Vagina (tissue), 2 donors: ENCODE measurements around the gene RCAN1. TPM values are rescaled to one million over a fixed set of nuclear protein-coding genes. Genes with fewer than 3 reads are reported as not detected.

Source experiments
- DNase-seq, 2 donors: peaks; one replicate each; pipeline ENCODE4 v3.0.0-alpha.2; 2017; ENCODE audit errors: extremely low spot score in 2 of 2
- H3K27ac ChIP-seq: fragments of 200-600 bp; sonication (generic); one replicate; pipeline ENCODE4 v1.5.1; 2019
- H3K27me3 ChIP-seq: fragments of 200-600 bp; sonication (generic); one replicate; pipeline ENCODE4 v1.5.1; 2019
- H3K36me3 ChIP-seq, 2 donors: fragments of 200-600 bp; sonication (generic); one replicate each; pipeline ENCODE4 v1.5.1; 2017 to 2019
- H3K4me1 ChIP-seq: fragments of 200-600 bp; sonication (generic); one replicate; pipeline ENCODE4 v1.5.1; 2019
- H3K4me3 ChIP-seq, 2 donors: fragments of 200-600 bp; sonication (generic); 1 replicate in 1 of 2; 2 replicates in 1 of 2; pipeline ENCODE4 v1.5.1; 2016 to 2019
- H3K9me3 ChIP-seq: fragments of 200-600 bp; sonication (generic); one replicate; pipeline ENCODE4 v1.5.1; 2019
- CTCF ChIP-seq, 3 experiments: fragments of 450-650 bp in 2 of 3; fragments of 200-600 bp in 1 of 3; sonication (generic) in 1 of 3; IDR thresholded peaks; one replicate each; pipeline ENCODE4 v1.5.1; 2017 to 2019; ENCODE audit warnings: antibody characterized with exemption in 3 of 3, mild to moderate bottlenecking in 2 of 3, moderate library complexity in 2 of 3
- POLR2A ChIP-seq, 2 donors: fragments of 450-650 bp; IDR thresholded peaks; one replicate each; pipeline ENCODE4 v1.6.1; 2017; ENCODE audit warnings: antibody characterized with exemption in 2 of 2, mild to moderate bottlenecking in 2 of 2, moderate library complexity in 2 of 2
- POLR2AphosphoS5 ChIP-seq, 2 donors: sonication (generic); formaldehyde crosslinking; IDR thresholded peaks; one replicate each; pipeline ENCODE4 v1.9.0; 2017; ENCODE audit warnings: antibody characterized with exemption in 2 of 2, mild to moderate bottlenecking in 2 of 2, low read depth in 1 of 2; ENCODE audit not compliant: insufficient read depth in 1 of 2
- intact Hi-C: fragments of 100-400 bp; cut with DNase I; formaldehyde crosslinking; loops from one replicate; pipeline ENCODE4 v1.15.1; 2023
- total RNA-seq: library from RNA; depleted of rRNA; stranded (reverse); fragments of >200 nt; gene quantifications from one replicate; pipeline ENCODE4 v1.2.3, GENCODE V29; 2016

RCAN1 gene
- total RNA-seq, 1 donor from 2014 or later = 29.2 TPM

GRCh38 chr21:34593954-34594531, 20.9 kb downstream of the RCAN1 start:
- intact Hi-C loops = no loop called here
- no peaks in the 10 kb centered on the region for H3K36me3 ChIP-seq
- TF ChIP-seq POLR2AphosphoS5 (IDR thresholded peaks at IDR 0.05; ENCODE audit: insufficient read depth in 1 of 2, low read depth in 1 of 2) (peak in 1 of 2 donors; percentile 26), POLR2A (IDR thresholded peaks at IDR 0.05) (no peak), CTCF (IDR thresholded peaks at IDR 0.05) (no peak)
- no peak for DNase-seq
- peaks cover 19% of the 10 kb centered on the region for H3K4me1 ChIP-seq
- H3K27me3 ChIP-seq = no peaks in the 10 kb centered on the region
- H3K4me3 ChIP-seq = no peak overlapping the region
- H3K9me3 ChIP-seq = no peaks in the 10 kb centered on the region
- H3K27ac ChIP-seq = peak overlapping the region; percentile 16

GRCh38 chr21:34593423-34593822, 21.5 kb downstream of the RCAN1 start:
- TF ChIP-seq POLR2A (IDR thresholded peaks at IDR 0.05) = no peak
- no peak for TF ChIP-seq CTCF (IDR thresholded peaks at IDR 0.05)
- no peak for TF ChIP-seq POLR2AphosphoS5 (IDR thresholded peaks at IDR 0.05; ENCODE audit: insufficient read depth in 1 of 2, low read depth in 1 of 2)
- Histone ChIP-seq H3K4me3 (no peak overlapping the region), H3K27ac (peak overlapping the region; percentile 16), H3K27me3 (no peaks in the 10 kb centered on the region), H3K36me3 (no peaks in the 10 kb centered on the region), H3K4me1 (peaks cover 19% of the 10 kb centered on the region), H3K9me3 (no peaks in the 10 kb centered on the region)
- DNase-seq = peak in 1 of 2 donors; percentile 76
- intact Hi-C loops = no loop called here

GRCh38 chr21:34592120-34592955, 22.6 kb downstream of the RCAN1 start:
- Histone ChIP-seq H3K9me3 (no peaks in the 10 kb centered on the region), H3K27me3 (no peaks in the 10 kb centered on the region), H3K27ac (peak overlapping the region; percentile 44), H3K4me1 (peaks cover 19% of the 10 kb centered on the region), H3K4me3 (no peak overlapping the region), H3K36me3 (no peaks in the 10 kb centered on the region)
- no peak for DNase-seq
- intact Hi-C loops = no loop called here
- TF ChIP-seq POLR2AphosphoS5 (IDR thresholded peaks at IDR 0.05; ENCODE audit: insufficient read depth in 1 of 2, low read depth in 1 of 2) (no peak), CTCF (IDR thresholded peaks at IDR 0.05) (no peak), POLR2A (IDR thresholded peaks at IDR 0.05) (no peak)

- no peak overlapping the region for H3K4me3 ChIP-seq
- no peak for DNase-seq
- H3K36me3 ChIP-seq = no peaks in the 10 kb centered on the region
- no peaks in the 10 kb centered on the region for H3K9me3 ChIP-seq
- no peak overlapping the region for H3K27ac ChIP-seq
- intact Hi-C loops = no loop called here
- peaks cover 19% of the 10 kb centered on the region for H3K4me1 ChIP-seq
- TF ChIP-seq POLR2AphosphoS5 (IDR thresholded peaks at IDR 0.05; ENCODE audit: insufficient read depth in 1 of 2, low read depth in 1 of 2) = no peak
- TF ChIP-seq POLR2A (IDR thresholded peaks at IDR 0.05) = no peak
- TF ChIP-seq CTCF (IDR thresholded peaks at IDR 0.05) = no peak
- no peaks in the 10 kb centered on the region for H3K27me3 ChIP-seq
Measured at GRCh38 chr21:34590520-34590919, 24.4 kb downstream of the RCAN1 start.
